Fibroblast of skin of back (primary cell): ENCODE measurements around the gene SLC34A1. TPM values are rescaled to one million over a fixed set of nuclear protein-coding genes. Genes with fewer than 3 reads are reported as not detected.
"Not testable (repeated sequence)": the region's sequence is repeated elsewhere in the genome, so short reads cannot be mapped to it uniquely, and the experiment has no call there.

Experiments used
- DNase-seq: peaks from one replicate; pipeline ENCODE4 v3.0.0-alpha.2; 2013
- polyA plus RNA-seq, 2 experiments: library from polyadenylated mRNA; unstranded; fragments of 120-200 nt; gene quantifications; one replicate each; pipeline ENCODE4 v1.2.1, GENCODE V29; 2013; ENCODE audit not compliant: insufficient read length in 2 of 2

SLC34A1 gene, protein sequence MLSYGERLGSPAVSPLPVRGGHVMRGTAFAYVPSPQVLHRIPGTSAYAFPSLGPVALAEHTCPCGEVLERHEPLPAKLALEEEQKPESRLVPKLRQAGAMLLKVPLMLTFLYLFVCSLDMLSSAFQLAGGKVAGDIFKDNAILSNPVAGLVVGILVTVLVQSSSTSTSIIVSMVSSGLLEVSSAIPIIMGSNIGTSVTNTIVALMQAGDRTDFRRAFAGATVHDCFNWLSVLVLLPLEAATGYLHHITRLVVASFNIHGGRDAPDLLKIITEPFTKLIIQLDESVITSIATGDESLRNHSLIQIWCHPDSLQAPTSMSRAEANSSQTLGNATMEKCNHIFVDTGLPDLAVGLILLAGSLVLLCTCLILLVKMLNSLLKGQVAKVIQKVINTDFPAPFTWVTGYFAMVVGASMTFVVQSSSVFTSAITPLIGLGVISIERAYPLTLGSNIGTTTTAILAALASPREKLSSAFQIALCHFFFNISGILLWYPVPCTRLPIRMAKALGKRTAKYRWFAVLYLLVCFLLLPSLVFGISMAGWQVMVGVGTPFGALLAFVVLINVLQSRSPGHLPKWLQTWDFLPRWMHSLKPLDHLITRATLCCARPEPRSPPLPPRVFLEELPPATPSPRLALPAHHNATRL
- not detected for polyA plus RNA-seq (2013, experiment 1 of 2; ENCODE audit: insufficient read length)
- polyA plus RNA-seq (2013, experiment 2 of 2; ENCODE audit: insufficient read length), result not detected

- no peak for DNase-seq
Observed at GRCh38 chr5:177384134-177384533, at the start of gene SLC34A1. Gene SLC34A1, plus strand, starts transcription at chr5:177384434. Its CDS starts 1,308 bp downstream, at chr5:177385742.

DNA sequence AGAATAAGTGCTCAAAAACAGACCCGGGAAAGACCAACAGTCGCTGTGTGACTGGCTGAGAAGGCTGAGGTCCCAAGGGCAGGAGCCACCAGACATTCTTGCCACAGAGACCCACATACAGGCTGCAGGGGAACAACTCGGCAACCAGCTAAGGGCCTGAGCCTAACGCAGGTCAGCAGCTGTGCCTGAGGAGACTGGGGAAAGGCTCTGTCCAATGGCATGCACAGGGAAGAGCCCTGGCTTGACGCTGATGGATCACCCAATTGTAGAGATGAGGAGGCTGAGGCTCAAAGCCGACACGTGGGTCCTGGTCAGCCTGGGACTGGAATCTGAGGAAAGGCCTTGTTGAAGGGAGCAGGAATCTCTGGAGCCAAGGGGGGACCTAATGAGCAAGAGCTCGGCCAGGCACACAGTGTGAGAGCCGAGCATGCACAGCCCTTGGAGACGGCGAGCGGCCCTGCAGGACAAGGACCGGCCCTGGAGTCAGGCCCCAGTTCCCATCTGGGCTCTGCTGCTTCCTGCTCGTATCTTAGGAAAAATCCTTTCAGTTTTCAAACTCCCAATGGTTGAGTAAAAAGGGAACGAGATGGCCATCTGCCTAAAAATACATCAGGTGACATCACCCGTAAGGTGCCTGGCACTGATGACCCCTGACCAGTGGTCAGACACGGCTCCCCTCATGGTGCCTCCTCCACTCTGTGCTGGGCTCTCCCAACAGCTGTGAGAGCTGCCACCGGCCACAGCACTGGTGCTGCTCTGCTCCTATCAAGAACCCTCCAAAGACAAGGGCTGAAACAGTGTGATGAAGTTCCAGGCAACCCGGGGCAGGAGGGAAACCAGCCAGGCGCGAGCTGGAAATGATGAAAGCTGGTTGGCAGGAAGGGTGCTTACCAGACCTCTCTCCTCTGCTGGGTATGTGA, 49.2 kb upstream of the SLC34A1 start:
- no peak for DNase-seq

- DNase-seq, result no peak
Observed at GRCh38 chr5:177335701-177336065, 48.6 kb upstream of the SLC34A1 start.

- peak; percentile 8 for DNase-seq
Observed at GRCh38 chr5:177336112-177336511, 48.1 kb upstream of the SLC34A1 start.

- DNase-seq, result no peak
Observed at GRCh38 chr5:177336603-177337494, 47.4 kb upstream of the SLC34A1 start.

GRCh38 chr5:177338251-177339106, 45.8 kb upstream of the SLC34A1 start:
- DNase-seq, result no peak

DNA sequence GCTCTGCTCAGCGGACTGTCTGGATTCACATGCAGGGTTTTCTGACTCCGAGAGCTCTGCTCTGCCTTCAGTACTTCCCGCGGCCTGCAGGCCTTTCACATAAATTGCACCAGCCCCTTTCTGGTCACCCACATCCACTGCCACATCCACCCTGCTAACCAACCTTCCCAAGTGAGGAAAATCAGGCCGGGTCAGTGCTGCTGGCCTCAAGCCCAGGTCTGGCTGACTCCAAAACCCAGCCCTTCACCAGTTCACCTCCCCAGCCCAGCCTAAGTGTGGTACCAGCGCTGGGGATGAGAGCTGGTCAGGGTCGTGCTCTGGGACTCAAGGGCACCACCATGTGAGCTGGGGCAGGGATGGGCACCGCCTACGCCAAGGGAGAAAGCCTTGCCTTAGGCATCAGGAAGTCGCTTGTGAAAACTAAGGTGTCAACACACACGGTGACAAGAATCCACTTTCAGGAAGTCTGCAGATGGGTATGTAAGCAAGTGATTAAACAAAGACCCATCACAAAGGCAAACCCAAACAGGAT, 45.1 kb upstream of the SLC34A1 start:
- no peak for DNase-seq

DNA sequence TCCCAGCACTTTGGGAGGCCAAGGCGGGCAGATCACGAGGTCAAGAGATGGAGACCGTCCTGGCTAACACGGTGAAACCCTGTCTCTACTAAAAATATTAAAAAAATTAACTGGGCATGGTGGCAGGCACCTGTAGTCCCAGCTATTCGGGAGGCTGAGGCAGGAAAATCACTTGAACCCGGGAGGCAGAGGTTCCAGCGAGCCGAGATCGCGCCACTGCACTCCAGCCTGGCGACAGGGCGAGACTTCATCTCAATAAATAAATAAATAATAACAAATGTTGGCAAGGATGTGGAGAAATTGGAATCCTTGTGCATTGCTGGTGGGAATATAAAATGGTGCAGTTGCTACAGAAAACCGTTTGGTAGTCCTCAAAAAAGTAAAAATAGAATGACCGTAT, 41.2 kb upstream of the SLC34A1 start:
- not testable (repeated sequence) for DNase-seq

DNA sequence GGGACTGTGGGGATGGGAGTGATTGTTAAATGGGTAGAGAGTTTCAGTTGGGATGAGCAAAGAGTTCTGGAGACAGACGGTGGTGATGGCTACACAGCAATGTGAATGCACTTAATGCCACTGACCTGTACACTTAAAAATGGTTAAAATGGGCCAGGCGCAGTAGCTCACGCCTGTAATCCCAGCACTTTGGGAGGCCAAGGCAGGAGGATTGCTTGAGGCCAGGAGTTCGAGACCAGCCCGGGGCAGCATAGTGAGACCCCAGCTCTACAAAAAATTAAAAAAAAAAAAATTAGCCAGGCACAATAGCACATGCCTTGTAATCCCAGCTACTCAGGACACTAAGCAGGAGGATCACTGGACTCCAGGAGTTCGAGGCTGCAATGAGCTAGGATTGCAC, 40.5 kb upstream of the SLC34A1 start:
- no peak for DNase-seq

DNA sequence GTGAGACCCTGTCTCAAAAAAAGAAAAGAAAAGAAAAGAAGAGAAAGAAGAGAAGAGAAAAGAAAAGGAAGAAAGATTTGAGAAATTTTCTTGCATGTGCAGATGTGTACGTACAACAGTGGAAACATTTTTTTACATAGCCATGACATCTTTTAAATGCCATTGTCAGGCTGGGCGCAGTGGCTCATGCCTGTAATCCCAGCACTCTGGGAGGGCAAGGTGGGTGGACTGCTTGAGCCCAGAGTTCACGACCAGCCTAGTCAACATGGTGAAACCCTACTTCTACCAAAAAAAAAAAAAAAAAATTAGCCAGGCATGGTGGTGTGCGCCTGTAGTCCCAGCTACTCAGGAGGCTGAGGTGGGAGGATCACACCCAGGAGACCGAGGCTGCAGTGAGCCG, 39.3 kb upstream of the SLC34A1 start:
- DNase-seq, result no peak

- no peak for DNase-seq
Observed at GRCh38 chr5:177346820-177347219, 37.4 kb upstream of the SLC34A1 start.

GRCh38 chr5:177347699-177348098, 36.5 kb upstream of the SLC34A1 start:
- DNase-seq, result no peak

DNA sequence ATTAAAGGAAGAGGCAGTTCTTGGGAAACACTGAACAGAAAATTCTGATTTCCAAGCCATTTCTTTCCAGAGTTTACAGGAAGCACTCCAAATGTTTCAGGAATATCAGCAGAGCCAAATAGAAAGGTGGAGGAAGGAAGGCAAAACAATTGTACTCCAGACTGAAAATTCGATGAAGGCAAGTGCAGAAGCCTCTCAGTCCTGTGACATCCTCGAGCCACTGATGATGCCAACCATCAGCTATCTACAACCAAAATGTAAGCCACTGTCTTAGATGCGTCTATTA, 34.9 kb upstream of the SLC34A1 start:
- DNase-seq, result no peak

GRCh38 chr5:177349762-177350161, 34.5 kb upstream of the SLC34A1 start:
- DNase-seq, result no peak

- DNase-seq, result no peak
Observed at GRCh38 chr5:177350776-177351391, 33.4 kb upstream of the SLC34A1 start.

DNA sequence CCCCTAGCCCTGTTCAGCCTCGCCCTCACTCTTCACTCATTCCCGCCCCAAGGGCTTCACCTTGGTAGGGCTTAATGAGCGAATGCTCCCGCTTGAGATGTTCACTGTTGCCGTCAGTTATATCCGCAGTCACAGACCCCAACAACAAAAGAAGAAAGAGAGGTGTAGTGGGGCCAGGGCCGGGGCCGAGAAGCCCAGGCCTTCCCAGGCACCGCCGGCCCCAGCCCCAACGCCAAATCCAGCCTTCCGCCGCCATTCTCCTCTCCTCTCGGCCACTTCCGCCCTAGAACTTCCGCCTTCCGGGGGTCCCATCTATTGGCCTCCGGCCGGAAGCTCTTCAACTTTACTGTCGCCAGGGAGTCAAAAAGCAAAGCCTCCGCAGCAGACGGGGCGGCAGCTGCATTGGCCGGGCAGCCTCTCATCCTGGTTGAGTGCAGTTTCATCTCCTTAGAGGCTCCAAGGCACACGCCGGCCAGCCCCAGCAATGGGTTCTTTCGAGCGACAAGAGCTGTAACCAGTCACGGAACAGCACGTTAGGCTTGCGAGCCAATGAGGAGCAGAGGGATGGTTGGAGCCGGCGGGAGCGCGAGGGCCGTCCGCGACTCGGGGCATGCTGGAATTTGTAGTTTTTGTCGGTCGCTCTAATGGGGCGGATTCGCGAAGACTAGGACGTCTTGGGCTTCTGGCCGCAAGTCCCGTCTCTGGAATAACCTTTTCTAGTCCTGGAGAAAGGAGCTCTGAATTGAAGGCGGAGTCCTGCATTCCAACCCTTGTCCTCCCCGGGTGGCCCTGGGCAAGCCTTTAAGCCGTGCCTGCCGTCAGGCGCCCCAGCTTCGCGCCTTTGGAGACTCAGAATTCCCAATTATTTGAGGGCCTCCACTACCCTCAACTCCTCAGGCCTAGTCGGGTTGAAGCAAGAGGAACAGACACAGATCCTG, 32.6 kb upstream of the SLC34A1 start, which contains the start of gene LMAN2:
TSS of gene LMAN2 (minus strand) at position 277 of the 938 bp plus-strand sequence. CDS start at position 256, 21 bp downstream.
- peak; percentile 98 for DNase-seq

DNA sequence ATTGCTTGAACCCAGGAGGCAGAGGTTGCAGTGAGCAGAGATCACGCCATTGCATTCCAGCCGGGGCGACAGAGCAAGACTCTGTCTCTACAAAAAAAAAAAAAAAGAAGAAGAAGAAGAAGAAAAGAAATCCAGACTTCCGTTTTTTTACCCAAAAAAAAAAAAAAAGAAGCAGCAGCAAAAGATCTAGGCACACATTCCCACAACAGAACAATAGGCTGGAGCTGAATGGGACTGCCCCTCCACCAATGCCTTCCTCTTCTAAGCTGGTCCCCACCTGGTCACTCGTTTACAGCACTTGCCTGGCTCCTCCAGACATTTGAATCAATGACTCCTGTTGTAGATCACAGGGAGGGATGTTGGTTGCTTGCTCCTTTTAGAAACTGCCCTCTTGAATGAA, 31.1 kb upstream of the SLC34A1 start:
- no peak for DNase-seq

- no peak for DNase-seq
Observed at GRCh38 chr5:177354256-177354655, 30.0 kb upstream of the SLC34A1 start.

DNA sequence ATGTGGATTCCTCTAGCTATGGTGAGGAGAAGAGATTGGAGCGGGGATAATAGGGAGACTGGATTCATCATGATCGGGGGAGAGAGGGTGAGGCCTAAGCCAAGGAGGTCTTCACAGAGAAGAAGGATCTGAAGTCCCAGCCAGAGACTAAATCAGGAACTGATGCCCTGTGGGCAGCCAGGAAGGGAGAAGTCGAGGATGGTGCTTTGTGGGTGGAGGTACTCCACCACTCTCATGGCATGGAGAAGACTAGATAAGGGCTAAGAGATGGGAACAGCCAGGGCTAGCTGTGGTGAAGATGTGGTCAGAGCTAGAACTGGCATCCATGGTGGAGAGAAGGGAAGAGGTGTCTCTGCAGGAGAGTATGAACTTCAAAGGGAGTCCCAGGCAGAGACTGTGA, 29.5 kb upstream of the SLC34A1 start:
- DNase-seq, result no peak
